Breast epithelium (tissue), 3 donors: ENCODE data around the gene PLCL2.

Source experiments
- CTCF ChIP-seq, 3 donors: fragments of 450-650 bp; IDR thresholded peaks; one replicate each; pipeline ENCODE4 v1.5.1; 2016 to 2017; ENCODE audit warnings: antibody characterized with exemption in 3 of 3, mild to moderate bottlenecking in 3 of 3, moderate library complexity in 3 of 3
- POLR2A ChIP-seq: fragments of 450-650 bp; IDR thresholded peaks from one replicate; pipeline ENCODE4 v1.6.1; 2016; ENCODE audit warnings: antibody characterized with exemption, mild to moderate bottlenecking, moderate library complexity

DNA sequence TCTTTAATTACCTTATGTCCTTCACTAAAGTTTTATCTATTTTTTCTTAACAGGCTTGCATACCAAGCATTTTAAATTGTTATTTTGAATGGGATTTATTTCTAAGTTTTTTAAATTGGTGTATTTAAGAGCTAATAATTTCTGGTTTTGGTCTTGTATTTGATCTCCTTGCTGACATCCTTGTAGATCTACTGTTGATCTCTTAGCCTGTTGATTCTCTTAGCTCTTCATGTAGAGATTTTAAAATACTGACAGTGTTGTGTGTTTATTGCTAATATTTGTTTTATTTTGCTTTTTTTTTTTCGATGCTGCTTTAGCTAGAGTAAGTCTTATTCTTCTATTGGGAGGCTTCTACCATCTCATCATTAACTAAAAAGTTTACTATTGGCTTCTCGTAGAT lies 65.5 kb downstream of the PLCL2 start:
- TF ChIP-seq CTCF (IDR thresholded peaks at IDR 0.05) (no peak), POLR2A (no peak)
